22Rv1 (cell line): ENCODE data around the gene KLF2.
"Not testable (repeated sequence)": the region's sequence is repeated elsewhere in the genome, so short reads cannot be mapped to it uniquely, and the experiment has no call there.

ENCODE experiments used
- ZFX ChIP-seq: fragments of 450-650 bp; IDR thresholded peaks from 2 replicates; pipeline ENCODE4 v1.6.1; 2017; ENCODE audit warnings: antibody characterized with exemption, borderline replicate concordance
- TF ChIP-seq, protein P1 (sequence below): fragments of 450-650 bp; IDR thresholded peaks from 2 replicates; pipeline ENCODE4 v1.5.1; 2017; ENCODE audit warnings: mild to moderate bottlenecking

- TF ChIP-seq, protein P1, sequence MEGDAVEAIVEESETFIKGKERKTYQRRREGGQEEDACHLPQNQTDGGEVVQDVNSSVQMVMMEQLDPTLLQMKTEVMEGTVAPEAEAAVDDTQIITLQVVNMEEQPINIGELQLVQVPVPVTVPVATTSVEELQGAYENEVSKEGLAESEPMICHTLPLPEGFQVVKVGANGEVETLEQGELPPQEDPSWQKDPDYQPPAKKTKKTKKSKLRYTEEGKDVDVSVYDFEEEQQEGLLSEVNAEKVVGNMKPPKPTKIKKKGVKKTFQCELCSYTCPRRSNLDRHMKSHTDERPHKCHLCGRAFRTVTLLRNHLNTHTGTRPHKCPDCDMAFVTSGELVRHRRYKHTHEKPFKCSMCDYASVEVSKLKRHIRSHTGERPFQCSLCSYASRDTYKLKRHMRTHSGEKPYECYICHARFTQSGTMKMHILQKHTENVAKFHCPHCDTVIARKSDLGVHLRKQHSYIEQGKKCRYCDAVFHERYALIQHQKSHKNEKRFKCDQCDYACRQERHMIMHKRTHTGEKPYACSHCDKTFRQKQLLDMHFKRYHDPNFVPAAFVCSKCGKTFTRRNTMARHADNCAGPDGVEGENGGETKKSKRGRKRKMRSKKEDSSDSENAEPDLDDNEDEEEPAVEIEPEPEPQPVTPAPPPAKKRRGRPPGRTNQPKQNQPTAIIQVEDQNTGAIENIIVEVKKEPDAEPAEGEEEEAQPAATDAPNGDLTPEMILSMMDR, result not testable (repeated sequence)
- TF ChIP-seq ZFX, result not testable (repeated sequence)
These were observed 20.1 kb upstream of the KLF2 start for GRCh38 chr19:16304511-16304910.
